ENCODE data around the gene DCANP1.

The DCANP1 gene

DNA sequence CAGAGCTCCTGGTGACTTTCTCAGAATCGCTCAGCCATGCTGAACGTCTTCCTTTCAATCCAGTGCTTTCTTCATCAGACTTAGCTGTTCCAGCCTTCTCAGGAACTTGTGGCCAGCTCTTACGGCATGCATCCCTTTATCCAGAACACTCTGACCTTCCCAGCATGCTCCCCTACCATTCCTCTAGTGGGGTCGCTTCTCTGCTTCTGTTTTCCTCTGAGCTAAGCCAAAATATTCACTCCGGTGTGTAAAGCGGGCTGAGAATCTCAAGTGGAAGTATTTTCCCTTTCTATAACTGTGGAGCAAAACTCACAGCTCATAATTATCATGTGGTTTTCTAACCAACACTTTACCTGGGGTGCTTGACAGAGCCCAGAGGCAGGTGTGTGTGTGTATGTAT is 6.2 kb downstream of the DCANP1 start:
- DNase-seq = no peak

DNA sequence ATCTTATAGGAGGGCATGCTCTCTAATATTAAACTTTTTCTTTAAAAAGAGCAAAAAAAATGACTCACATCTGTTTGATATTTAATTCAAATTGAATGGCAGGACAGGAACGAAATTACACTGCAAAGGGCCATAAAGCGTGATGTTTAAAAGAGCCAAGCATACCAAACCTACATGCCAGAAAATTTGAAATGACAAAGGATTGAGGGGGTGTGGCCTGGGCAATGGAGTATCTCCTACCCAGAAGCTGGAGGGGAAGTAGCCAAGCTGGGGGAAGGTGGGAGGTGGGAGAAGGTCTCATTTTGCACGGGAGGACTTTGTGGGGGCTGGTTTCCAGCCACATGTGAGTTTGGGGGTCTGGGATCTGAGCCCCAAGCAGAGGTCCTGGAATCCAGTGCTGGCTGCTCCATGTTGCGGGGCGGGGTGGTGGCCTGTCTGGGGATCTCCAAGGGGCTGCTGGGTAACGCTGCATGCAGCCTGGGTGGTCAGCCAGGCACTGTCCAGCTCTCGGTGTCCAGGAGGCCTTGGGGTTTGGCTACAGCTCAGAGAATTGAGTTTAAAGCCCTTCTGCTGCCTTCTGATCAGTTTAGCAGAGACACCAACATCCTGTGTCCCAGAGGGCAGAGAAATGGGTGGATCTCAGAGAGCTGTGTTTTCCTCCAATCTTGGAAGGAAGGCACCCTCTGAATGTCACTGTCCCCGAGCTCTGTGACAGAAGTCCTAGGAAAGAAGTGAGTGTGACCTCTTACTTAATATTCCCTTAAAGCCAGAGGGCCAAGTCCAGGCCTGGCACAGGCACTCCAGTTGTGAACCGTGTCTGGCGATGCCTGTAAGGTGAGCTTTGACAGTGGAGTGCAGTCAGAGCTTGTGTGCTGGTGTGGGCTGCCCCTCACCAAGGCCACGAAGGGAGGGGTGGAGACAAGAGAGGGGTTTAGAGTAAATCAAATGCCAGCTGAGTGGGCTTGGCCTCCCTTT is 7.6 kb downstream of the DCANP1 start:
- DNase-seq = no peak

DNA sequence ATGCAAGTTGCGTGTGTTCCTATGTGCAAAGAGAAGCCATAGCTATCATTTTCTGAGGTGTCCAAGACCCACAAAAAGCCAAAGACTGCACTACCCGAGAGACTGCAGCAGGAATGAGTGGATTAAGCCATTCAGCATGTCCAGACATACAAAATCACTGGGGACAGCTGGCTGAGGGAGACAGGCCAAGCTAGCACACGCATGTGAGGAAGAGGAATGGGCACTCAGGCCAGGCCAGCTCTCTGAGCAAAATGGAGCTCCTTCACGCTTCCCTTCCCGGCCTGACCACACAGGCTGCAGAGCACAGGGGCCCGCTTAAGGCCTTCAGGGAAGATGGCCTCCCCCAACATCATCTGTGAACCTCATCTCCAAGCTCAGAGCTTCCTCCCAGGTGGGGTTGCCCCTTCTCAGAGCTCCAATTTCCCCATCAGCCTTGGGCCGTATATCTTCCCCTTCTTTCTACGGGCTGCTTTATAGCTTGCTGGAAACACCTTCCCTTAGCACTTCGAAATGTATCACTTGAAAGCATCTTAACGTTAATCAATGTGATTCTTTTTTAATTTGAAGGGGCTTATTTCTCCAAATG is 8.4 kb downstream of the DCANP1 start:
- DNase-seq = no peak

DNA sequence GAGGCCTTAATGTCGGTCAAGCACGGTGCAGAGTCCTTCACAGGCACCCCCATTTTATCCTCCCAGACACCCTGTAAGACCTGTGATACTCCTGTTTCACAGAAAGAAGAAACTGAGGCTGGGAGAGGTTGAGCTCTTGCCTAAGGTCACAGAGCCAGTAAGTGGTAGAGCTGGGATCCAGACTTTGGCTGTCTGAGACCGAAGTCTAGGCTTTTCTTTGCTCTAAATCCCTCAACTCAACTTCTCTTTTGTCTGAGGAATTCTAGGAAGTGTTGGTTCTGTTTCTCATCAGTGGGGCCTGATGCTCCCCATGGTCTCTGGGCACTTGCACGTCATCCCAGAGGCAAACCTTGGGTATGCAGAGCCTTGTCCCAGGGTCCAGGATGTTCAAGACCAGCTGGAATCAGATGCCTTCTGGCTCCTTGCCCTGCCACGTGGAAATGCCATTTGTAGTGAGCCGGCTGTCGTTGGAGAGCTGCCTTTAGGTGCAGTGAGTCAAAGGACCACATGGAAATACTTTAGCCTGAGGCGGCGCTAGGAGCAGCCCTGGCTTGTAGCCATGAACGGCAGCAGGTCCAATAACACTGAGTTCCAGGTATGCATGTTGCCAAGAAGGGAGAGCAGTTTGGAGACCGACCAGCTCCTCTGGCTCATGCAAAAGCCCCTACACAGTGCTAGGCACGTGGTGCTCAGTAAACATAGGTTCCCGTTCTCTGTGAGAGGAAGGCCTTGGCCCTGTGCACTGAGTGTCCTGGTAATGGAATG is 9.2 kb downstream of the DCANP1 start:
- peak; percentile 67 for DNase-seq

DNA sequence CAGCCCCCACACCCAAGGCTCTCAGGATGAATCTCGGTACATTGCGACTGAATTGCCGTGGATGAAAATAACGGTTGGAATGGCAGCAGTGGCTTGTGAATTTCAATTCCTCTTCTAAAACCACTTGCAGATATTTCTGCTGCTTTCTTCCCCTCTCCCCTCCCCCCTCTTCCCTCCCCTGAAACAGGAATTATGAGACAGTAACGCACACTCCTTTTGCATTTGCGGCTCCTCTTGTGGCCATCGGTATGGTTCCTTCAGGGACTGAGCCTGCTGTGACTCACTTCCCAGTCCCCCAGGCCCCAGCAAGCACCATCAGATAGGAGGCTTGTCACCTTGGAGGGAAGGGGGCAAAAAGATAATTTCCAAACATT is 9.7 kb downstream of the DCANP1 start:
- peak; percentile 85 for DNase-seq

DNA sequence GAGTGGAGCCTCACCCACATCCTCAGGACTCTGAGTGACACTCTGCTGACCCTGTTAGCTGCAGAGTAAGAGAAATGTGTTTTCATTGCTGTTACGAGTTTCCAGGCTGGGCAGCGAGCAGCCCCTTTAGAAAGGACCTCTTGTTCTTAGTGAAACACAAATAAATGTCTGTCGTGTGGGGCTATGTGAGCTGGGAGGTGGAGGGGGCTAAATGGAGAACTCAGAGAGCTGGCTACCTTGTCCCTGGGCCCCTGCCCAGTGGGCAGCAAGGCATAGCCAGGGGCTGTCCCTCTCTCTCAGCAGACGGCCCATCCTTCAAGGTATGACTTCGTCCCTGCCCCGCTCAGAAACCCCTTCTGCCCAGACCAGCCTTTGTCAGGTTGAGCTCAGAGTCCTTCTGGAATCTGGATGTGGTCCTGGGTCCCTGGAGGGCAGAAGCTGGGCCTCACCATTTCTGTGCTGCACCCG is 10.2 kb downstream of the DCANP1 start:
- no peak for DNase-seq

DNA sequence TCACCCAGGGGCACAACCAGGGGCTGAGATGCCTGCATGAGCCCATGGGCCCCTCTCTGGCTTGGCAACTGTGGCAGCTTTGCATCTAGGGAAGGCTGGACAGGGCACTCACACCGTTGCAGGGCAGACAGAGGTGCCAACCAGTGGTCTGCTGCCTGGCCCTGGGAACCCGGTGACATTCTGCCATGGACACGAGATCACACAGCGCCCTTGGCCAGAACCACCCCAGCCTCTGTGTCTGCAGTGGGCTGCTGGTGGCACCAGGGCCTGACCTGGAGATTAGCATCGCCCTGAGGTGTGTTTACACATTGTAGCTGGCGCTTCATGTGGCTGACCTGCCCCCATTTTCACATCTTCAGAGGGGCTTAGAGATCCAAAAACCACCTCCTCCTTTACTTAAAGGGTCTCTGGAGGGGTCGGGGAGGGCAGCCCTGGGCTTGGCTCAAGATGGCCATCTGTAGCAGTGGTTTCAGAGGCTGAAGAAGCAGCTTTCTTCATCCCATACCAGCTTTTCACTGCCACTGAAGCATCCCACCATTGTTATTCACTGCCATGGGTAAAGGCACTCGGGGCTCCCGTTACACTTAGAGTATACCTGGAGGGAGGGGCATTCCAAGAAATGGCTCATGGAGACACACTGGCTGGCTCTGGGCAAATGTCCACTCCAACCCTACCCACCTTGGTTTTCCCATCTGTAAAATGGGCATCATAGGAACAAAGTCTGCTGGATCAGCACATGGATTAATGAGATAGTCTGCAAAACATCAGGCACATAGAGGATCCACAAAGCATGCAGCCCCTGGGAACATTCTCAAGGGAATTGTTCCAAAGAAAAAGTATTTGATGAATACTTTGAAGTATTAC is 11.4 kb downstream of the DCANP1 start:
- no peak for DNase-seq

DNA sequence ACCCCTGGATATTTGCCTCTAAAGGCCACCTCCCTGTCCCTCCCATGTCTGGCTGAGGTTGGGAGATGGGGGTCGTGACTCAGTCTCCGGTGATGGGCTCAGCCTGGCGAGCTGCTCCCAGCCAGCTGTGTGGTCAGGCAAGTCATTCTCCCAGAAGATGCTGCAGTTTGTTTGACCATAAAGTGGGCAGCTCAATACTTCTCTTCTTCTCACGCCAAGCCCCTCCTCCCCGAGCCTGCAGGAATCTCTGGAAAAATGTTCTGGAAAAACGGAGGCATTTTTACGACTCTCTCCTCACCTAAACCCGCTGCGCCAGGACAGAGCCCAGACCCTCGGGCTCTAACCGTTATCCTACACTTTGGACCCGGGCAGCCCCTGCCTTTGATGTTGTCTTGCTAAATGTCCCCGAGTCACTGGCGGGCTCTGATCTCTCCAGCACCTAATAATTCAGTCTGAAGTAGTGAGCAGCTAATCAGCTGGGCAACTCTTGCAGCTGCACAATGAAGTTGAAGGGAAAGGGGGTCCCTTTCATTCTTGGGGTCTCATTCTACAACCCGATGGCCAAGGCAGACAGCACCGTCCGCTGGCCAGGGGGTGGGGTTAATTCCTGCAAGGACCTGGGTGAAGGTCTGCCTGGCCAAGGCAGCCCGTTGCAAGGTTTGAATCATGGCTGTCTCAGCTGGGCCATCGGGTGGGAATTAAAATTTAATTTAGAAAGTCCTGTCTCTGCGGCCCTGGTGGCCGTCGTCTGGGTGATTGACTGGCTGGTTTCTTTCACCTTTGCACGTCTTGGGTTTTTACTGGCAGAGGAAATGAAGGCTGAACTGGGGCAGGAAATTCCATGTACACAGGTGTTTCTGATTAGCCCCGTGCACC is 12.3 kb downstream of the DCANP1 start:
- DNase-seq = no peak

DNA sequence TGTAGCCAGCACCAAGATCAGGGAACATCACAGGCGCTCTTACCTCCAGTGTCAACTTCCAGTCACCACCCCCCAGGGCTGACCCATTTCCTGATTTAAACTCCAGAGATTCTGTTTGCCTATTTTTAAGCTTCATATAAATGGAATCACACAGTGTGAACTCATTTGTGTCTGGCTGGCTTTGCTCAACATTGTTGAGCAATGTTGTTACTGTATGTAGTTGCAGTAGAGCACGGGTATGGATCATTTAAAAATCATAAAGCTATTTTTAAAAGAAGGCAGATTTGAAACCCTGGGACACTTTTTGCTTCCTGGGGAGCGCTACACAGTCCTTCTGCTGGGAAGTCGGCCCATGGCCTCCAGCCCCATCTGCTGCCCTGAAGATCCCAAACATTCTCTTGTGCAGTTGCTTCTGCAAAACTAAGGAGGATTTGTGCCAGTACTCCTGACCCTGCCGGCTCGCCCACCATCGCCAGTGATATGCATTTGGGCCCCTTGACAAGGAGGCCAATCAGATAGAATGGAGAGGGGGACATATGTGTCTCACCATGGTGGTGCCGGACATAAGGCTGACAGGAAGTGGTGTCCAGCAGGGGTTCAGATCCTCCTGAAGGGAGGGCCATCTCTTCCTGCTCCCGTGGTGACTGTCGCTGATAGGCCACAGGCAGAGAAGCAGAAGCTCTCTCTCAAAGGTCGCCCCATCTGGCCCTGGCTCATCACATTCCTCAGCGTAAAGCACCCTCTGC is 13.3 kb downstream of the DCANP1 start:
- peak; percentile 91 for DNase-seq

DNA sequence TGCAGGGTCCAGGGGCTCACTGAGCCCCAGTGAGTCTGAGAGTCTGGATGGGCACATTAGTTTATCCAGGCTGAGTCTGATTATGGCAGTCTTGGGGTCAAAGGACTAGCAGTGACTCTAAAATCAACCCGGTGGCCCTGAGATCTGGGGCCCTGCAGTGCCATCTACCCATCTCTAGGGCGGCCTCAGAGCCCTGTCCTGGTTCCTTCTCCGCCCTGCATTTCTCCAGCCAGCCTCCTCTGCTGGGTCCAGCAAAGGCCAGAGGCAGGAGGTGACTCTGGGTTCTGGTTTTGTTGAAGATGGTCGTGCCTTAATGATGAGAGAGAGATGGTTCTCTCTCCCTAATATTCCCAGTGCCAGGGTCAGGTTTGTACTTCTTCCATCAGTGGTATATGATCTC is 15.0 kb downstream of the DCANP1 start:
- DNase-seq = no peak

DNA sequence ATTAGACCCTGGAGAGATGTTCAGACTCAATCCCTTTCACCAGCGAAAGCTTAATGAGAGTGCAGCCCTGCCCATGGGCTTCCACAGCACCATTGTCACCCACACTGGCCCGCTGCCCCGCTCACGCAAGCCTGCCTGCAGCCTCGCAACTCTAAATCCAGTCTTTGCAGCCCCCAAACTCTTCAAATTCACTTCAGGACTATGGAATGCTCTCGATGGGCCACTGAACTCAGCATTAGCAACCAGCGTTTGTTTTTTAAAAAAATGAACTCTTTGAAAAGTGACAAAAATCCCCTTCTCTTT is 17.1 kb downstream of the DCANP1 start:
- no peak for DNase-seq

DNA sequence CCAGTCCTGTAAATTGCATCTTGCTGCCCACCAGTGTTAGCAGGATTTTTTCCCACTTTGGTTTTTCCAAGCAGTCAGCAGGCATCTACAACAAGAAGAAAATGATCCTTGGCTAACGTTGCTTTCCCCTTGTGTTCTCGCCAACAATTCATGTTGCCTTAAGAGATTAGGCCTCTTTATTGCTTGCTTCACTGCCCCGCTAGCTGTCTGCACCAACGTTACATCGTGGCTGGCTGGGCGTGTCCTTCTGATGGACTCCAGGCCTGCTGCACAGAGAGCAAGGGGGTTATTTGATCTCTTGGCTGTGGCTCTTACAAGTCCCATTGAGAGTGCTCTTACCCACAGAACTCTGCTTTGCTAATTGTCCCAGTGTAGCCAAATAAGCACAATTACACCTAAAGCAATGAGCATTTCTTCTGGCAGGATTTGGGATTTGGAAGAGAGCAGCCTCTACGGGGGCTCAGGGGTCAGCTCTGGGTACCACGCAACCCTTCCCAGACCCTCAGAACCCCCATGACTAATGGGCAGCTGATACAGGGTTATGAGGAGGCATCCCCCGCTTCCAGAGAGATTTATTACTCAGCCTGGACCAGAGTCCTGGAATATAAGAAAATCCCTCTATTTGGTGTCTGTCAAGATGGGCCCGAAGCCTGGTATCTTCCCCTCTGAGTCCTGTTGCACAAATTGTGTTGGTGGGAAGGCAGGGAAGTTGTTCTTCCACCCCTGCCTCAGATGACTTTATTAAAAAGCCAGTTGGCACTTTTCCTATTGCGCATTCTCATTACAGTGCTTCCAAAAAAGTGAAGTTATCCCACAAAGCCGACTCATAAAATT is 17.6 kb downstream of the DCANP1 start:
- no peak for DNase-seq

DNA sequence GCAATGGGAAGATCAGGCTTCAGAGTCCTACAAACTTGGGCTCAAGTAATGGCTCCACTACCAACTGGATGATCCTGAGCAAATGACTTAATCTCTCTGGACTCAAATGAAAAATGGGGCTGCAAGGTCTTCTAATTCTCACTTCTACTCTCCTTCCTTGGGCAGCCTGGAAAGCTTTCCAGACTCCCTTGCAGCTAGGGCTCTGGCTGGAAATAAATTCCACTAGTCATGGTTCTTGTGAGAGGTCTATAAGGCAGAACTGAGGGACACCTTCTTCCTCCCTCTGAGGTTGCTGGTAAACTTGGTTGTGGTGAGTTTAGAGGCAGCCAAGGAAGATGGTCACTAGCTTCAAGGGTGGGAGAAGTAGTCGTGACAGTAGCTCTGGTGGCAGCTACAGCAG is 18.6 kb downstream of the DCANP1 start:
- DNase-seq = no peak

DNA sequence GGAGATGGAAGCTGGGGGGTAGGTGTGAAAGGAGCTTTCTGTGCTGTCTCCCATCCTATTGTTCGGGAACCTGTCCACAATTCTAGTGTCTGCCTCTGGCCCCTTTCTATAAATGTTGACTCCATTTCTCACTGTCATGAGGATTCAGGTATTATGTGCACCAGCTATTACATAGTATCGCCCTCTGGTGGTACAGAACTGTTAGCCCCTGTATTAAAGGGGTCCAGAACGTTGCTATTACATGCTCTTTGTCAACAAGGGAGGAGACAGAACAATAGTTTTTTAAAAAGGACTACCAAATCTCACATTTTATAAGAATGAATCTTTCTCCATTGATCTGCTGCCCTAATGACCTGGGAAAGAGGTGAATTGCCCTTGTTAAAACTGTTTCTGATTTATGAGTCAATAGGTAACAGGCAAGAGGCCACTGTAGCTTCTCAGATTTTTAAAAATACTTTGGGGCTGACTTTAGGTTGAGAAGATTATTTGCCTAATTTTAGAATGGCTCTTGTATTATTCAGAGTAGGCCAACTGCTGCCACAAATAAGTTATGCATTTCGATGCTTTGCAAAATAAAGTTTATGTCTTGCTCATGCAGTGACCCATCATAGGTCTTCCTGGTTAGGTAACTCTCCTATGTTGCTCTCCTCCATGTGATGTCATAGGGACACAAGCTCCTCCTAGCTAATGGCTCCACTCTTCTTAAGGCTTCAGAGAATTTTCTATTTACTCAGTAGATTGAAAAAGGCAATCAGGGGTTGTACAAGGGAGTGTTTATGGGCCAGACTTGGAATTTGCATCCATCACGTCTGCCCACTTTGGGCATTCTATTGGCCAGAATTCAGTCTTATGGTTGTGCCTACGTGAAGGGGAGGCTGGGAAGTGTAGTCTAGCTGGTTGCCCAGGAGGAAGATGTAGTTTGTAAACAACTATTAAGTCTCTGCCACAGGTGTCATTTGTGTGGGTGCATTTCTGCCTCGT is 20.8 kb downstream of the DCANP1 start:
- peak; percentile 66 for DNase-seq

DNA sequence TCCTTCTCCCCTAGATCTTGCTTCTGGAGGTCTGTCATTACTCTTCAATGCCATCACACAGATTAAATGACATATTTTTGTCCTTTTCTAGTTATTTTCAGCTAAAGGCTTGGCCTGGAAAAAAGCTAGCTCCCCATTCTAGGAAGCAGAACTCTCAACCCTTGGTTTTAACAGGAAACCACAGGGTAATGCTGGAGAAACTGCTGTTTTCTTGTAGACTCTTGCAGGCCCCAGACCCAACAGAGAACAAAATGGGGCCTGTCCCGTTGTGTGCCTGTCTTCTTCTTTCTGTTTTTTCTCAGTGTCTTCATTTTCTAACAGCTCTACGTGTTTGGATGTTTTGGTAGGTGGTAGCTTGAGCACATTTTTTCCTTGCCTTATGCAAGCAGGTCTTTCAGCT is 21.5 kb downstream of the DCANP1 start:
- no peak for DNase-seq

DNA sequence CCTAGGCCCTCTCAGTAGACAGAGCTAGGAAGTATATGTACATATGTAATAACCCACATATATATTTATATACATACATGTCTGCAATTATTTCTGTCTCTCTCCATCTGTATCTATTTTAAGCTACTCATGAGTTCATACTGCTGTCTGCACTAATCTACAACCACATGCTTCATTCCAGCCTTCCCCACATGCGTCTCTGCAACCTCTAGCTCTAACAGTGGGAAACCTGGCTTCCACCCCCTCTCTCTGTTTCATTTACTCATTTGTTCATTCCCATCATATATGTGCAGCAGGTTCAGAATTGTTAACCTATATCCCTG is 23.3 kb downstream of the DCANP1 start:
- no peak for DNase-seq

DNA sequence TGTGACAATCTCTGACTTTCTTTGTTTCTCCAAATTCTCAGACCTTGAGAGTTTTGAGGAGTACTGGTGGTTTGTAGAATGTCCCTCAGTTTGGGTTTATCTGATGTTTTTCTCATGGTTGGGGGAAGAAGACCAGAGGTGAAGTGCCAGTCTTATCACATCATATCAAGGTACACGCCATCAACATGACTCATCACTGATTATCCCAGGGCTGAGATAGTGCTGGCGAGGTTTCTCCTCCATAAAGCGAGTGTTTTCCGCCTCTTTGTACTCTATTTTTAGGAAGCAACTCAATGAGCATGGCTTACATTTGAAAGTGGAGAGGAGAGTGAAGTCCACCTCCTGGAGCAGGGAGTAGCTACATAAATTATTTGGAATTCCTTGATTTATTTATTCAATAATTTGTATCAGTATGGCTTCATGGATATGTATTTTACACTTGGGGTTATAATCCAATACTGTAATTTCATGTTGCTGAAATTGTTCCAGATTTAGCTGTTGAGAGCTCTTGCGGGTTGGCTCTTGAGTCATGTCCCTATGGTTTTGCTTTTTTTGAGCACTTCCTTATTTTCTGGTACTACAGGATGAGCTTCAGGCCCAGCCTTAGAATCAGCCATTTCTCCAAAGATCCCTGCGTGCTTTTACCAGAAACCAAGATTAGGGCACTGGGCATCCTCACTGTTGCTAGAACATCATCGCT is 23.9 kb downstream of the DCANP1 start:
- DNase-seq = peak; percentile 74

DNA sequence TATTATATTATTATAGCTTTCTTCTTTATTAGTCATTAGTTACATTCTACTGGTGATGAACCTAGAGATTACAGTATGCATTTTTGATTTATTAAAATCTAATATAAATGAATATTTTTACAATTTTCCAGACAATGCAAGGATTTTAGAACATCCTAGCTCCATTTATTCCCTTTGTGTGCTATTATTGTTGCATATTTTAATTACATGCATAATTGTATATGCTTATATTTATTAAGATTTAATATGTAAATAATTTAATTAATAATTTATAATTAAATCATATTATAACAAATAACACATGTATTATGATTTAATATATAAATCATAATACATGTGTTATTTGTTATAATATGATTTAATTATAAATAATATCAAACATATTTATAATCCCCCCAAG is 24.7 kb downstream of the DCANP1 start:
- no peak for DNase-seq

Data from suppressor macrophage treated with lipopolysaccharide for 4 hours (primary cell).